Glutamatergic neuron (in vitro differentiated cells): ENCODE measurements around the gene SLC6A17. TPM values are rescaled to one million over a fixed set of nuclear protein-coding genes. Genes with fewer than 3 reads are reported as not detected.

Experiments
- DNase-seq: peaks from one replicate; pipeline ENCODE4 v3.0.0; 2022
- H3K27ac Mint-ChIP-seq: one replicate; pipeline ENCODE4 v1.8.0; 2020; ENCODE audit warnings: mild to moderate bottlenecking, mixed read lengths, inconsistent platforms; ENCODE audit not compliant: unreplicated experiment
- H3K27me3 Mint-ChIP-seq: one replicate; pipeline ENCODE4 v1.8.0; 2020; ENCODE audit warnings: mild to moderate bottlenecking, moderate library complexity, mixed read lengths, inconsistent platforms; ENCODE audit not compliant: unreplicated experiment
- H3K36me3 Mint-ChIP-seq: one replicate; pipeline ENCODE4 v1.8.0; 2020; ENCODE audit warnings: mild to moderate bottlenecking, mixed read lengths, inconsistent platforms; ENCODE audit not compliant: unreplicated experiment
- H3K4me1 Mint-ChIP-seq: one replicate; pipeline ENCODE4 v1.8.0; 2020; ENCODE audit warnings: mild to moderate bottlenecking, low read depth, mixed read lengths, inconsistent platforms; ENCODE audit not compliant: unreplicated experiment
- H3K4me3 Mint-ChIP-seq: one replicate; pipeline ENCODE4 v1.8.0; 2020; ENCODE audit warnings: mild to moderate bottlenecking, mixed read lengths, inconsistent platforms; ENCODE audit not compliant: unreplicated experiment
- H3K9me3 Mint-ChIP-seq: one replicate; pipeline ENCODE4 v1.8.0; 2020; ENCODE audit warnings: mild to moderate bottlenecking, moderate library complexity, mixed read lengths, inconsistent platforms; ENCODE audit not compliant: unreplicated experiment
- CTCF ChIP-seq: fragments of 200-600 bp; sonication (generic); IDR thresholded peaks from one replicate; pipeline ENCODE4 v1.5.0; 2021; ENCODE audit not compliant: partially characterized antibody, unreplicated experiment
- total RNA-seq: library from RNA; stranded (reverse); fragmentation: NEBNext Ultra II Directional; extraction: Animal tissue kit (Norgen Biotek cat#: 25700); gene quantifications from one replicate; pipeline ENCODE4 v1.2.1, GENCODE V29; 2021; ENCODE audit not compliant: unreplicated experiment

SLC6A17 gene
- total RNA-seq, 1 donor from 2014 or later: 6.4 TPM

- Mint-ChIP-seq H3K27me3 (peaks cover 3% of the 10 kb centered on the region), H3K4me3 (no peak overlapping the region), H3K36me3 (no peaks in the 10 kb centered on the region), H3K4me1 (peaks cover 28% of the 10 kb centered on the region), H3K9me3 (peaks cover 7% of the 10 kb centered on the region), H3K27ac (no peak overlapping the region)
- no peak for TF ChIP-seq CTCF
- DNase-seq: no peak
Measured at GRCh38 chr1:110134050-110134595, 16.2 kb upstream of the SLC6A17 start.

GRCh38 chr1:110135246-110135645, 15.0 kb upstream of the SLC6A17 start:
- Mint-ChIP-seq H3K9me3 (peaks cover 7% of the 10 kb centered on the region), H3K4me3 (no peak overlapping the region), H3K36me3 (peaks cover 3% of the 10 kb centered on the region), H3K27me3 (peaks cover 3% of the 10 kb centered on the region), H3K27ac (no peak overlapping the region), H3K4me1 (peaks cover 28% of the 10 kb centered on the region)
- DNase-seq: no peak
- no peak for TF ChIP-seq CTCF

GRCh38 chr1:110135666-110136065, 14.6 kb upstream of the SLC6A17 start:
- Mint-ChIP-seq H3K27me3 (peaks cover 3% of the 10 kb centered on the region), H3K4me1 (peaks cover 28% of the 10 kb centered on the region), H3K9me3 (peaks cover 7% of the 10 kb centered on the region), H3K36me3 (peaks cover 4% of the 10 kb centered on the region), H3K27ac (peak overlapping the region; percentile 67), H3K4me3 (peak overlapping the region; percentile 37)
- DNase-seq: no peak
- no peak for TF ChIP-seq CTCF

GRCh38 chr1:110136911-110137310, 13.4 kb upstream of the SLC6A17 start:
- Mint-ChIP-seq H3K4me3 (peak overlapping the region; percentile 78), H3K27ac (peak overlapping the region; percentile 29), H3K4me1 (peaks cover 28% of the 10 kb centered on the region), H3K27me3 (no peaks in the 10 kb centered on the region), H3K36me3 (peaks cover 4% of the 10 kb centered on the region), H3K9me3 (peaks cover 4% of the 10 kb centered on the region)
- no peak for TF ChIP-seq CTCF
- peak; percentile 89 for DNase-seq

- Mint-ChIP-seq H3K36me3 (peaks cover 4% of the 10 kb centered on the region), H3K27ac (no peak overlapping the region), H3K9me3 (peaks cover 4% of the 10 kb centered on the region), H3K4me3 (no peak overlapping the region), H3K27me3 (no peaks in the 10 kb centered on the region), H3K4me1 (peaks cover 21% of the 10 kb centered on the region)
- TF ChIP-seq CTCF: no peak
- no peak for DNase-seq
Measured at GRCh38 chr1:110138956-110139355, 11.3 kb upstream of the SLC6A17 start.
